Keratinocyte (primary cell): Measurements from ENCODE around the gene AMBRA1. TPM values are rescaled to one million over a fixed set of nuclear protein-coding genes. Genes with fewer than 3 reads are reported as not detected.

ENCODE experiments used
- DNase-seq: peaks from one replicate; pipeline ENCODE4 v3.0.0-alpha.2; 2011; ENCODE audit warnings: low read depth, missing footprints, low spot score
- FAIRE-seq: peaks from 2 replicates; lab custom pipeline; 2011; peaks lifted over from hg19 to GRCh38; lab: Jason Lieb, UNC
- H2AFZ ChIP-seq: 2 replicates; pipeline ENCODE4 v1.6.0; 2012; ENCODE audit warnings: low read length, control low read depth, inconsistent platforms; ENCODE audit not compliant: control insufficient read depth
- H3K27ac ChIP-seq: 2 replicates; pipeline ENCODE4 v1.5.1; 2011; ENCODE audit warnings: low read length; ENCODE audit not compliant: control insufficient read depth, insufficient read depth
- H3K27me3 ChIP-seq: 3 replicates; pipeline ENCODE4 v1.6.0; 2011; ENCODE audit warnings: low read length; ENCODE audit not compliant: control insufficient read depth, insufficient read depth; ENCODE audit errors: extremely low read depth
- H3K36me3 ChIP-seq, 2 experiments: 2 replicates in 1 of 2; 3 replicates in 1 of 2; pipeline ENCODE4 v1.5.1; 2011; ENCODE audit warnings: low read length in 2 of 2, mild to moderate bottlenecking in 1 of 2; ENCODE audit not compliant: control insufficient read depth in 2 of 2, insufficient read depth in 2 of 2; ENCODE audit errors: extremely low read depth in 1 of 2
- H3K4me1 ChIP-seq: 3 replicates; pipeline ENCODE4 v1.5.1; 2011; ENCODE audit warnings: low read length; ENCODE audit not compliant: control insufficient read depth, insufficient read depth; ENCODE audit errors: extremely low read depth
- H3K4me2 ChIP-seq: 3 replicates; pipeline ENCODE4 v1.6.0; 2011; ENCODE audit warnings: low read depth, low read length; ENCODE audit not compliant: control insufficient read depth, insufficient read depth; ENCODE audit errors: extremely low read depth
- H3K4me3 ChIP-seq, 3 experiments: fragments of 200-600 bp in 1 of 3; sonication (generic) in 1 of 3; 2 replicates in 2 of 3; 3 replicates in 1 of 3; pipeline ENCODE4 v1.5.1; 2011 to 2016; ENCODE audit warnings: low read length in 3 of 3, mild to moderate bottlenecking in 3 of 3, control low read depth in 2 of 3, inconsistent platforms in 1 of 3, low read depth in 1 of 3, mixed read lengths in 1 of 3, mixed run types in 1 of 3, moderate library complexity in 1 of 3; ENCODE audit not compliant: control insufficient read depth in 2 of 3, insufficient read depth in 2 of 3; ENCODE audit errors: extremely low read depth in 1 of 3
- H3K79me2 ChIP-seq: 2 replicates; pipeline ENCODE4 v1.6.0; 2012; ENCODE audit warnings: low read length; ENCODE audit not compliant: control insufficient read depth, insufficient read depth
- H3K9ac ChIP-seq: 3 replicates; pipeline ENCODE4 v1.6.0; 2011; ENCODE audit warnings: low read length; ENCODE audit not compliant: control insufficient read depth, insufficient read depth; ENCODE audit errors: extremely low read depth
- H3K9me1 ChIP-seq: 3 replicates; pipeline ENCODE4 v1.6.0; 2011; ENCODE audit warnings: low read length; ENCODE audit not compliant: control insufficient read depth, insufficient read depth; ENCODE audit errors: extremely low read depth
- H3K9me3 ChIP-seq: 2 replicates; pipeline ENCODE4 v1.5.1; 2012; ENCODE audit warnings: low read depth, low read length; ENCODE audit not compliant: control insufficient read depth
- H4K20me1 ChIP-seq: 3 replicates; pipeline ENCODE4 v1.6.0; 2011; ENCODE audit warnings: low read length; ENCODE audit not compliant: control insufficient read depth, insufficient read depth; ENCODE audit errors: extremely low read depth
- CTCF ChIP-seq, 3 experiments: IDR thresholded peaks in 1 of 3; conservative IDR thresholded peaks in 1 of 3; optimal IDR thresholded peaks in 1 of 3; 2 replicates in 2 of 3; 3 replicates in 1 of 3; pipeline versions ENCODE3 to v1.5.1; 2011; ENCODE audit warnings: low read length in 3 of 3, mild to moderate bottlenecking in 3 of 3, moderate library complexity in 2 of 3, control low read depth in 1 of 3, inconsistent platforms in 1 of 3; ENCODE audit not compliant: insufficient read depth in 2 of 3; ENCODE audit errors: extremely low read depth in 1 of 3
- EZH2 ChIP-seq: IDR thresholded peaks from one replicate; pipeline ENCODE4 v1.6.1; 2012; ENCODE audit warnings: inconsistent platforms, mild to moderate bottlenecking, low read length, moderate library complexity
- dilution Hi-C: fragments of 300-500 bp; cut with MboI; formaldehyde crosslinking; loops from one replicate; pipeline ENCODE4 v1.7.0; 2020; ENCODE audit warnings: low sequenced_read_pairs; ENCODE audit not compliant: extremely low pct_ligation_motif_present
- polyA plus RNA-seq, 5 experiments: library from polyadenylated mRNA; depleted of rRNA in 3 of 5; stranded (reverse) in 3 of 5; stranded (forward) in 1 of 5; unstranded in 1 of 5; fragments of >200 nt; gene quantifications; 1 replicate in 1 of 5; 2 replicates in 3 of 5; 3 replicates in 1 of 5; pipeline versions ENCODE4 v1.2.1 to v1.2.3, GENCODE V29; 2011 to 2012; ENCODE audit warnings: missing spikeins in 2 of 5, low read depth in 1 of 5, low replicate concordance in 1 of 5

AMBRA1 gene
- polyA plus RNA-seq, 1 donor (not counting 4 experiments of a cell fraction or from before 2014, with no cell fraction given): 10.5 TPM

- dilution Hi-C loops: no loop called here
- H4K20me1 ChIP-seq: no peaks in the 10 kb centered on the region
- peaks cover 3% of the 10 kb centered on the region for H3K4me1 ChIP-seq
- H3K9ac ChIP-seq: no peak overlapping the region
- no peak overlapping the region for H3K27ac ChIP-seq
- FAIRE-seq (no peak), DNase-seq (no peak)
- TF ChIP-seq CTCF (optimal IDR thresholded peaks at IDR 0.05 in 1 of 3, IDR thresholded peaks at IDR 0.05 in 1 of 3, conservative IDR thresholded peaks at IDR 0.05 in 1 of 3; ENCODE audit: extremely low read depth in 1 of 3, insufficient read depth in 2 of 3, low read length in 3 of 3) (no peak), EZH2 (no peak)
- H3K9me3 ChIP-seq: no peaks in the 10 kb centered on the region
- H3K9me1 ChIP-seq: no peaks in the 10 kb centered on the region
- no peak overlapping the region for H3K4me2 ChIP-seq
- peaks cover 18 to 19% of the 10 kb centered on the region in 2 experiments for H3K36me3 ChIP-seq
- no peaks in the 10 kb centered on the region for H3K27me3 ChIP-seq
- H3K4me3 ChIP-seq: no peak overlapping the region
- H2AFZ ChIP-seq: no peak overlapping the region
- H3K79me2 ChIP-seq: no peaks in the 10 kb centered on the region
Measured at GRCh38 chr11:46421257-46421880, 172.5 kb downstream of the AMBRA1 start.

GRCh38 chr11:46420513-46420912, 173.3 kb downstream of the AMBRA1 start:
- H3K79me2 ChIP-seq: no peaks in the 10 kb centered on the region
- H3K4me3 ChIP-seq: no peak overlapping the region
- dilution Hi-C loops: no loop called here
- TF ChIP-seq EZH2 (no peak), CTCF (optimal IDR thresholded peaks at IDR 0.05 in 1 of 3, IDR thresholded peaks at IDR 0.05 in 1 of 3, conservative IDR thresholded peaks at IDR 0.05 in 1 of 3; ENCODE audit: extremely low read depth in 1 of 3, insufficient read depth in 2 of 3, low read length in 3 of 3) (no peak)
- H3K9me3 ChIP-seq: no peaks in the 10 kb centered on the region
- peaks cover 15 to 19% of the 10 kb centered on the region in 2 experiments for H3K36me3 ChIP-seq
- H3K27ac ChIP-seq: no peak overlapping the region
- no peak overlapping the region for H2AFZ ChIP-seq
- H3K9me1 ChIP-seq: no peaks in the 10 kb centered on the region
- no peaks in the 10 kb centered on the region for H3K27me3 ChIP-seq
- H3K4me1 ChIP-seq: no peaks in the 10 kb centered on the region
- no peak overlapping the region for H3K9ac ChIP-seq
- no peak overlapping the region for H3K4me2 ChIP-seq
- H4K20me1 ChIP-seq: no peaks in the 10 kb centered on the region
- DNase-seq (no peak), FAIRE-seq (no peak)
